Cardiac muscle cell (in vitro differentiated cells and primary cell): ENCODE results near the gene EIF2AK2. TPM values are rescaled to one million over a fixed set of nuclear protein-coding genes. Genes with fewer than 3 reads are reported as not detected.
A peak's percentile ranks its signal among the peaks of the same experiment; 100 is the strongest.

ENCODE experiments used
- DNase-seq, 2 donors: peaks; one replicate each; pipeline versions ENCODE4 v3.0.0 to v3.0.0-alpha.2; 2010 to 2017; ENCODE audit warnings: low read depth in 1 of 2, low spot score in 1 of 2
- H3K27ac ChIP-seq: fragments of 200-600 bp; sonication (generic); 2 replicates; pipeline ENCODE4 v1.5.1; 2016
- H3K27me3 ChIP-seq: fragments of 200-600 bp; sonication (generic); 2 replicates; pipeline ENCODE4 v1.6.0; 2016; ENCODE audit warnings: control low read depth
- H3K36me3 ChIP-seq: fragments of 200-600 bp; sonication (generic); 2 replicates; pipeline ENCODE4 v1.5.1; 2016; ENCODE audit warnings: control low read depth
- H3K4me1 ChIP-seq: fragments of 200-600 bp; sonication (generic); 2 replicates; pipeline ENCODE4 v1.8.1; 2017; ENCODE audit warnings: low read depth, mild to moderate bottlenecking, mixed run types
- H3K4me3 ChIP-seq: fragments of 200-600 bp; sonication (generic); 2 replicates; pipeline ENCODE4 v1.5.1; 2016; ENCODE audit warnings: mild to moderate bottlenecking
- H3K9me3 ChIP-seq: fragments of 200-600 bp; sonication (generic); 2 replicates; pipeline ENCODE4 v1.5.1; 2017; ENCODE audit warnings: low read depth, mild to moderate bottlenecking, control low read depth
- CTCF ChIP-seq: IDR thresholded peaks from 2 replicates; pipeline ENCODE4 v1.5.1; 2012; ENCODE audit warnings: low read depth, mild to moderate bottlenecking, low read length
- polyA plus RNA-seq: library from polyadenylated mRNA; unstranded; fragments of >200 nt; fragmentation: Nextera tagmentation; extraction: Ambion mirVana; gene quantifications from 2 replicates; pipeline ENCODE4 v1.2.1, GENCODE V29; 2016
- total RNA-seq: library from RNA; depleted of rRNA; stranded (reverse); fragments of >200 nt; gene quantifications from 2 replicates; pipeline ENCODE4 v1.2.3, GENCODE V29; 2016

The EIF2AK2 gene
- total and polyA plus RNA-seq, 2 experiments from 2014 or later: 12.3 to 12.5 TPM

DNA sequence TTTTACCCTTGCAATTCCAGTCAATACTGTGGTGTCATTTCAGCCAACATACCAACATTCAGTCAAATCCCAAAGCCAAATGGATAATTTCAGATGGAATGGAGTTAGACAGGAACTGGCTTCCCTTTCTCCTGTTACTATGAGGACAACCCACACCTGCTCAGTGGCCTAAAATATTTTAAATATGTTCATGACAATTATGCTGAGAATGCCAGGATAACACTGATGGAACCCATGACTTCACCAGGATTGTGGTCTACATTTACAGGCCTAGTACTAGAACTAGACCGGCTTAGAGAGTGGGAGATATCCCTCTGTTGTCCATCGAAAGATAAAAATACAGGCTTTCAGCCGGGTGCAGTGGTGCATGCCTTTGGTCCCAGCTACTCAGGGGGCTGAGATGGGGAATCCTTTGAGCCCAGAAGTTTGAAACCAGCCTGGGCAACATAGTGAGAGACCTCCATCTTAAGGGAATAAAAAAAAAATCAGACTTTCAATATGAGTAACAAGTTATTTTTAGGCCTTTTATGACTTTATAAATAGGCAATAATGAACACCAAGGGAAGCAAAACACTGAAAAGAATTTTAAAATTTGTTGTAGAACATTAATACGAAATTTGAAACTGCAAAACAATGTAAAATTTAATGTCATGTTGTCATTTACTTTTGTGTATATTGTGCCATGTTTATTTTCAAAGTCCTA is 58.2 kb downstream of the EIF2AK2 start:
- Histone ChIP-seq H3K27ac (no peak overlapping the region), H3K4me3 (no peak overlapping the region), H3K9me3 (no peaks in the 10 kb centered on the region), H3K27me3 (no peaks in the 10 kb centered on the region), H3K4me1 (no peaks in the 10 kb centered on the region), H3K36me3 (peaks cover 29% of the 10 kb centered on the region)
- no peak for TF ChIP-seq CTCF
- no peak for DNase-seq

GRCh38 chr2:37096568-37096967 is 60.2 kb downstream of the EIF2AK2 start:
- no peak for DNase-seq
- H3K4me1 ChIP-seq: no peaks in the 10 kb centered on the region
- TF ChIP-seq CTCF: no peak
- H3K4me3 ChIP-seq: no peak overlapping the region
- no peaks in the 10 kb centered on the region for H3K27me3 ChIP-seq
- no peaks in the 10 kb centered on the region for H3K9me3 ChIP-seq
- peaks cover 41% of the 10 kb centered on the region for H3K36me3 ChIP-seq
- no peak overlapping the region for H3K27ac ChIP-seq

GRCh38 chr2:37091873-37092272 is 64.9 kb downstream of the EIF2AK2 start:
- peaks cover 41% of the 10 kb centered on the region for H3K36me3 ChIP-seq

GRCh38 chr2:37090019-37090477 is 66.7 kb downstream of the EIF2AK2 start:
- no peak overlapping the region for H3K27ac ChIP-seq
- H3K27me3 ChIP-seq: no peaks in the 10 kb centered on the region
- H3K36me3 ChIP-seq: peaks cover 26% of the 10 kb centered on the region
- no peaks in the 10 kb centered on the region for H3K9me3 ChIP-seq
- no peak for TF ChIP-seq CTCF
- H3K4me1 ChIP-seq: peaks cover 6% of the 10 kb centered on the region
- H3K4me3 ChIP-seq: no peak overlapping the region
- DNase-seq: no peak

More at GRCh38 chr2:37091873-37092272, 64.9 kb downstream of the EIF2AK2 start:
- no peak for TF ChIP-seq CTCF
- Histone ChIP-seq H3K4me3 (no peak overlapping the region), H3K27me3 (no peaks in the 10 kb centered on the region), H3K4me1 (no peaks in the 10 kb centered on the region), H3K27ac (no peak overlapping the region), H3K9me3 (no peaks in the 10 kb centered on the region)
- no peak for DNase-seq

GRCh38 chr2:37085731-37086147 is 71.0 kb downstream of the EIF2AK2 start:
- H3K4me1 ChIP-seq: peaks cover 15% of the 10 kb centered on the region
- H3K36me3 ChIP-seq: no peaks in the 10 kb centered on the region
- no peaks in the 10 kb centered on the region for H3K9me3 ChIP-seq
- H3K4me3 ChIP-seq: no peak overlapping the region
- DNase-seq: peak in 1 of 2 donors; percentile 9
- TF ChIP-seq CTCF: no peak
- H3K27me3 ChIP-seq: no peaks in the 10 kb centered on the region
- no peak overlapping the region for H3K27ac ChIP-seq
